IMR-90 (cell line): ENCODE data around the gene NUDT7. TPM values are rescaled to one million over a fixed set of nuclear protein-coding genes. Genes with fewer than 3 reads are reported as not detected.

Experiments used
- ATAC-seq: fragments of 200-7000 bp; cut with Tn5 transposase; 2 replicates; pipeline ENCODE4 v1.9.1; 2020; ENCODE audit warnings: low read depth, mild to moderate bottlenecking, moderate library complexity
- BruUV-seq: library from RNA; stranded (reverse); fragments of 400-500 nt; replicated peaks from 2 replicates; lab custom pipeline; 2021; lab: Mats Ljungman, UMichigan
- CTCF ChIA-PET: fragments of 300-600 bp; formaldehyde crosslinking; extraction: SDS; loops from one replicate; lab custom pipeline; 2021; ENCODE audit warnings: antibody characterized with exemption; lab: Yijun Ruan, JAX
- POLR2A ChIA-PET: fragments of 300-600 bp; sonication (Branson Sonifier 250); formaldehyde crosslinking; loops from one replicate; lab custom pipeline; 2022; ENCODE audit warnings: antibody characterized with exemption; ENCODE audit not compliant: unreplicated experiment; lab: Charles Lee
- DNase-seq: peaks from one replicate; pipeline ENCODE4 v3.0.0; 2013
- H2AFZ ChIP-seq: replicated peaks from 2 replicates; pipeline ENCODE3; 2013; ENCODE audit warnings: low read length, mild to moderate bottlenecking; ENCODE audit not compliant: poor library complexity
- H2AK5ac ChIP-seq: 2 replicates; pipeline ENCODE4 v1.6.1; 2013; ENCODE audit warnings: low read depth, low read length, inconsistent platforms
- H2AK9ac ChIP-seq: replicated peaks from 2 replicates; pipeline ENCODE3; 2013; ENCODE audit warnings: mild to moderate bottlenecking, low read depth, low read length, moderate library complexity; ENCODE audit not compliant: poor library complexity
- H2BK120ac ChIP-seq: 2 replicates; pipeline ENCODE4 v1.6.1; 2013; ENCODE audit warnings: low read depth, low read length, inconsistent platforms
- H2BK15ac ChIP-seq: 3 replicates; pipeline ENCODE4 v1.6.1; 2013; ENCODE audit warnings: low read depth, low read length, inconsistent platforms
- H2BK20ac ChIP-seq: 2 replicates; pipeline ENCODE4 v1.6.1; 2013; ENCODE audit warnings: low read depth, mild to moderate bottlenecking, inconsistent platforms, low read length, moderate library complexity
- H2BK5ac ChIP-seq: 2 replicates; pipeline ENCODE4 v1.6.1; 2013; ENCODE audit warnings: mild to moderate bottlenecking, low read depth, low read length, inconsistent platforms; ENCODE audit not compliant: poor library complexity, severe bottlenecking
- H3K14ac ChIP-seq: replicated peaks from 2 replicates; pipeline ENCODE4 v1.6.1; 2013; ENCODE audit warnings: low read depth, low read length, inconsistent platforms
- H3K18ac ChIP-seq: 2 replicates; pipeline ENCODE4 v1.6.1; 2013; ENCODE audit warnings: low read depth, low read length, control low read depth
- H3K23ac ChIP-seq: 2 replicates; pipeline ENCODE4 v1.6.1; 2013; ENCODE audit warnings: low read depth, low read length, inconsistent platforms
- H3K27ac ChIP-seq: 2 replicates; pipeline ENCODE4 v1.5.1; 2013; ENCODE audit warnings: mild to moderate bottlenecking, control low read depth, low read length; ENCODE audit not compliant: insufficient read depth
- H3K27me3 ChIP-seq: 2 replicates; pipeline ENCODE4 v1.6.1; 2013; ENCODE audit warnings: low read length; ENCODE audit not compliant: control insufficient read depth, insufficient read depth
- H3K36me3 ChIP-seq: 2 replicates; pipeline ENCODE4 v1.6.1; 2013; ENCODE audit warnings: low read length, mixed read lengths; ENCODE audit not compliant: control insufficient read depth, insufficient read depth
- H3K4ac ChIP-seq: 2 replicates; pipeline ENCODE4 v1.6.1; 2013; ENCODE audit warnings: low read depth, low read length, inconsistent platforms
- H3K4me1 ChIP-seq: 2 replicates; pipeline ENCODE4 v1.6.1; 2013; ENCODE audit warnings: low read length, mixed read lengths; ENCODE audit not compliant: control insufficient read depth, insufficient read depth
- H3K4me2 ChIP-seq: 2 replicates; pipeline ENCODE4 v1.6.1; 2013; ENCODE audit warnings: low read depth, mild to moderate bottlenecking, control low read depth, low read length, moderate library complexity
- H3K4me3 ChIP-seq: 2 replicates; pipeline ENCODE4 v1.5.1; 2013; ENCODE audit warnings: low read depth, mild to moderate bottlenecking, control low read depth, low read length, moderate library complexity; ENCODE audit not compliant: insufficient read depth
- H3K56ac ChIP-seq: 2 replicates; pipeline ENCODE4 v1.6.1; 2013; ENCODE audit warnings: low read length, inconsistent platforms; ENCODE audit not compliant: insufficient read depth; ENCODE audit errors: extremely low read depth
- H3K79me1 ChIP-seq, 2 experiments: 2 replicates each; pipeline ENCODE4 v1.6.1; 2013; ENCODE audit warnings: low read length in 2 of 2, inconsistent platforms in 1 of 2, low read depth in 1 of 2
- H3K9ac ChIP-seq: 2 replicates; pipeline ENCODE4 v1.6.1; 2013; ENCODE audit warnings: low read depth, low read length, control low read depth
- H3K9me1 ChIP-seq: 2 replicates; pipeline ENCODE4 v1.6.1; 2013; ENCODE audit warnings: low read length, inconsistent platforms; ENCODE audit not compliant: insufficient read depth
- H3K9me3 ChIP-seq: 2 replicates; pipeline ENCODE4 v1.6.1; 2013; ENCODE audit warnings: low read length; ENCODE audit not compliant: control insufficient read depth, insufficient read depth
- H4K20me1 ChIP-seq: 2 replicates; pipeline ENCODE4 v1.6.1; 2013; ENCODE audit warnings: low read length, inconsistent platforms; ENCODE audit not compliant: insufficient read depth
- H4K5ac ChIP-seq: 2 replicates; pipeline ENCODE4 v1.6.1; 2013; ENCODE audit warnings: mild to moderate bottlenecking, low read depth, low read length, control low read depth
- H4K8ac ChIP-seq, 2 experiments: 2 replicates each; pipeline ENCODE4 v1.6.1; 2013; ENCODE audit warnings: low read depth in 2 of 2, low read length in 2 of 2, control low read depth in 1 of 2, inconsistent platforms in 1 of 2
- H4K91ac ChIP-seq: 2 replicates; pipeline ENCODE4 v1.6.1; 2013; ENCODE audit warnings: low read depth, low read length, inconsistent platforms; ENCODE audit not compliant: insufficient read depth
- FOS ChIP-seq: fragments of 150-350 bp; IDR thresholded peaks from 2 replicates; pipeline ENCODE4 v1.6.1; 2016; ENCODE audit warnings: low read depth, low read length
- WGBS, 2 experiments: methylation state at CpG; one replicate each; pipeline versions ENCODE4 v1.1.5 to v1.1.7; 2013; ENCODE audit warnings: missing lambda C conversion rate in 2 of 2; ENCODE audit not compliant: insufficient read length in 1 of 2; ENCODE audit errors: extremely low coverage in 2 of 2; 5-methylcytosine and 5-hydroxymethylcytosine counted together
- dilution Hi-C: fragments of 300-500 bp; cut with HindIII; formaldehyde crosslinking; loops from one replicate; pipeline ENCODE4 v1.14.3; 2018; ENCODE audit warnings: low sequenced_read_pairs; ENCODE audit not compliant: unreplicated experiment
- in situ Hi-C: fragments of 300-500 bp; cut with MboI; formaldehyde crosslinking; loops from 3 replicates; pipeline ENCODE4 v1.14.3; 2019; ENCODE audit warnings: low sequenced_read_pairs, inconsistent platforms, mixed read lengths
- intact Hi-C: fragments of 100-400 bp; cut with micrococcal nuclease; formaldehyde crosslinking; loops from 2 replicates; pipeline ENCODE4 v1.10.0; 2022
- polyA plus RNA-seq, 3 experiments: library from polyadenylated mRNA; depleted of rRNA; stranded (reverse); fragments of >200 nt; gene quantifications; 2 replicates each; pipeline ENCODE4 v1.2.3, GENCODE V29; 2012; ENCODE audit warnings: low replicate concordance in 1 of 3
- total RNA-seq: library from RNA; depleted of rRNA; stranded (reverse); fragments of >200 nt; gene quantifications from 2 replicates; pipeline ENCODE4 v1.2.3, GENCODE V29; 2012

The NUDT7 gene
- total and polyA plus RNA-seq, 2 of the 4 experiments (the other 2 are of a cell fraction) = 4.3 to 6.2 TPM

DNA sequence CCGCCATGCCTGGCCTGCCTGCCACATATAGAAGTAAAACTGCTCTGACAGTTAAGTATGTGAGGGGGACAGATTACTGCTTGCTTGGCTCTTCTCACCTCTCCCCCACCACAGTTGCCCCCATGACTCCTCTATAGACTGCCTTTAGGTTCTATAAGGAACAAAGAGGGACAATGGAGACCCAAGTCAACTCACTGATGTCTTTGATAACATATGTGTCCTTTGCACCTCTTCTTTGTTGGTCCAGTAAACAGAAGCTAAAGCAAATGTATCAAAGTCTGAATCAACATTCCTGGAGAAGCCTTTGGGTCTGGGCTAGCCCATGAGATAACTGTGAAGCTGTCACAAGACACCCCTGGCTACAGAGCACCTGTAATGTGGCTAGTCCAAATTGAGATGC is 27.1 kb downstream of the NUDT7 start:
- H2AK5ac ChIP-seq = no peak overlapping the region
- in situ Hi-C loops = no loop called here
- no peak overlapping the region for H3K56ac ChIP-seq
- H4K5ac ChIP-seq = no peak overlapping the region
- no peak overlapping the region for H3K18ac ChIP-seq
- no peak overlapping the region for H2AFZ ChIP-seq
- dilution Hi-C loops = no loop called here
- H2BK15ac ChIP-seq = no peak overlapping the region
- POLR2A ChIA-PET = no interaction called here
- H4K20me1 ChIP-seq = no peaks in the 10 kb centered on the region
- H3K4me1 ChIP-seq = 0 out of 2 replicates have a peak, but pooled peaks cover 1% of the 10 kb centered on the region
- no peak overlapping the region for H3K14ac ChIP-seq
- no peak overlapping the region for H3K4ac ChIP-seq
- no peak overlapping the region for H2AK9ac ChIP-seq
- H4K8ac ChIP-seq = no peak overlapping the region
- no peaks in the 10 kb centered on the region for H3K79me1 ChIP-seq
- no CpG with 5 or more reads among the region's 1 CpG for WGBS, 2 experiments
- H3K27ac ChIP-seq = no peak overlapping the region
- no peak overlapping the region for H2BK120ac ChIP-seq
- no peak overlapping the region for H3K9ac ChIP-seq
- no TSS peak for BruUV-seq
- no peaks in the 10 kb centered on the region for H3K9me1 ChIP-seq
- no peaks in the 10 kb centered on the region for H3K36me3 ChIP-seq
- H3K4me3 ChIP-seq = no peak overlapping the region
- H3K9me3 ChIP-seq = no peaks in the 10 kb centered on the region
- H2BK20ac ChIP-seq = no peak overlapping the region
- peaks cover 15% of the 10 kb centered on the region for H3K27me3 ChIP-seq
- no peak overlapping the region for H2BK5ac ChIP-seq
- intact Hi-C loops = no loop called here
- no peak overlapping the region for H4K91ac ChIP-seq
- H3K23ac ChIP-seq = no peak overlapping the region
- CTCF ChIA-PET = no interaction called here
- no peak overlapping the region for H3K4me2 ChIP-seq
- no peak for ATAC-seq
- DNase-seq = no peak
- TF ChIP-seq FOS = no peak
